MCF 10A (cell line): ENCODE data around the gene PTPRM. TPM values are rescaled to one million over a fixed set of nuclear protein-coding genes. Genes with fewer than 3 reads are reported as not detected.

Source experiments
- BruUV-seq: library from RNA; stranded (reverse); fragments of 400-500 nt; replicated peaks from 2 replicates; lab custom pipeline; 2021; lab: Mats Ljungman, UMichigan
- CTCF ChIA-PET: fragments of 300-600 bp; sonication (Branson Sonifier 250); formaldehyde crosslinking; extraction: SDS; loops from one replicate; lab custom pipeline; 2021; ENCODE audit warnings: antibody characterized with exemption, inconsistent platforms; lab: Yijun Ruan, JAX
- POLR2A ChIA-PET: fragments of 300-600, 350-650 bp; sonication (Branson Sonifier 250); formaldehyde crosslinking; extraction: SDS; loops from one replicate; lab custom pipeline; 2020; ENCODE audit warnings: antibody characterized with exemption, inconsistent platforms; lab: Yijun Ruan, JAX
- DNase-seq: peaks from one replicate; pipeline ENCODE4 v3.0.0-alpha.2; 2018; ENCODE audit not compliant: unreplicated experiment
- H3K27ac Mint-ChIP-seq: one replicate; pipeline ENCODE4 v1.8.0; 2022; ENCODE audit warnings: mild to moderate bottlenecking, low read depth, mixed read lengths; ENCODE audit not compliant: unreplicated experiment
- H3K27me3 Mint-ChIP-seq: one replicate; pipeline ENCODE4 v1.8.0; 2022; ENCODE audit warnings: mixed read lengths; ENCODE audit not compliant: insufficient read depth, unreplicated experiment
- H3K36me3 Mint-ChIP-seq: one replicate; pipeline ENCODE4 v1.8.0; 2022; ENCODE audit warnings: mild to moderate bottlenecking, moderate library complexity, mixed read lengths; ENCODE audit not compliant: insufficient read depth, unreplicated experiment
- H3K4me1 Mint-ChIP-seq: one replicate; pipeline ENCODE4 v1.8.0; 2022; ENCODE audit warnings: mixed read lengths; ENCODE audit not compliant: insufficient read depth, unreplicated experiment
- H3K4me3 Mint-ChIP-seq: one replicate; pipeline ENCODE4 v1.8.0; 2022; ENCODE audit warnings: mild to moderate bottlenecking, moderate library complexity, mixed read lengths; ENCODE audit not compliant: unreplicated experiment
- H3K9me3 Mint-ChIP-seq: one replicate; pipeline ENCODE4 v1.8.0; 2022; ENCODE audit warnings: mixed read lengths; ENCODE audit not compliant: unreplicated experiment
- intact Hi-C: fragments of 100-400 bp; cut with micrococcal nuclease; formaldehyde crosslinking; loops from 2 replicates; pipeline ENCODE4 v1.14.1; 2022
- total RNA-seq: library from RNA; stranded (reverse); gene quantifications from 2 replicates; pipeline ENCODE4 v1.2.3, GENCODE V29; 2022
- TF ChIP-seq, protein P1 (sequence below): fragments of 200-600 bp; IDR thresholded peaks from one replicate; pipeline ENCODE4 v1.8.0; 2022; ENCODE audit warnings: antibody characterized with exemption, mild to moderate bottlenecking; ENCODE audit not compliant: unreplicated experiment

PTPRM gene
- total RNA-seq, 1 experiment from 2014 or later = 82.8 TPM

DNA sequence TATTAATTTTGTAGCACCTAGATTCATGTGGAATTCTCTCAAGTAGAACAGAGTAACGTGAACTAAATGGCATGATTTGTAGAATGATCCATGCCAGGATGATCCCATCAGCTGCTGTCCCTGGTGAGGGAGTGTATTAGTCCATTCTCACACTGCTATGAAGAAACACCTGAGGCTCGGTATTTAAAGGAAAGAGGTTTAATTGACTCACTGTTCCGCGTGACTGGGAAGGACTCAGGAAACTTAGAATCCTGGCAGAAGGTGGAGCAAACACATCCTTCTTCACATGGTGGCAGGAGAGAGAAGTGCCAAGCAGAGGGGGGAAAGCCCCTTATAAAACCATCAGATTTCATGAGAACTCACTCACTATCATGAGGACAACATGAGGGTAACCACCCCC, 312.6 kb downstream of the PTPRM start:
- H3K36me3 Mint-ChIP-seq = peaks cover 5% of the 10 kb centered on the region
- BruUV-seq = no TSS peak

DNA sequence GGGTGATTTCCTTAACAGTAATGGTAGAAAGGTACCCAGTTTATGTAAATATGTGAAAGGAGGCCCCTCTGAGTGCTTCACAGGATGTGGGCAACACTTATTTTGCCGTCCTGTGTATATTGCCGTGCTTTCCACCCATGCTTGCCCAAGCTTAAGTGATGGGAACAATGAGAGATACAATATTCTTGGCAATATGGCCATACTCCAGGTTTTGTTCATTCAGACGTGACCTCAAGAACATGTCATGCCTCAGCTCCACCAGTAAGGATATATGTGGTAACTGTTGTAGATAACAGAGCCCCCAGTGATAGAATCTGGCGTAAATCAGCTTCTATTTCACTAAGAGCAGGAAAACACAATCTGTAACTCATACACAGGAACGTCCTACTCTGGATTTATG, 318.7 kb downstream of the PTPRM start:
- BruUV-seq = no TSS peak
- intact Hi-C loops = no loop called here
- ChIA-PET POLR2A (no interaction called here), CTCF (interaction anchor here (0.6 to 0.9 kb wide), 3 partner anchors 19 to 503 kb away, joined by 3 read pairs; no protein-coding TSS in a partner anchor)
- TF ChIP-seq, protein P1, sequence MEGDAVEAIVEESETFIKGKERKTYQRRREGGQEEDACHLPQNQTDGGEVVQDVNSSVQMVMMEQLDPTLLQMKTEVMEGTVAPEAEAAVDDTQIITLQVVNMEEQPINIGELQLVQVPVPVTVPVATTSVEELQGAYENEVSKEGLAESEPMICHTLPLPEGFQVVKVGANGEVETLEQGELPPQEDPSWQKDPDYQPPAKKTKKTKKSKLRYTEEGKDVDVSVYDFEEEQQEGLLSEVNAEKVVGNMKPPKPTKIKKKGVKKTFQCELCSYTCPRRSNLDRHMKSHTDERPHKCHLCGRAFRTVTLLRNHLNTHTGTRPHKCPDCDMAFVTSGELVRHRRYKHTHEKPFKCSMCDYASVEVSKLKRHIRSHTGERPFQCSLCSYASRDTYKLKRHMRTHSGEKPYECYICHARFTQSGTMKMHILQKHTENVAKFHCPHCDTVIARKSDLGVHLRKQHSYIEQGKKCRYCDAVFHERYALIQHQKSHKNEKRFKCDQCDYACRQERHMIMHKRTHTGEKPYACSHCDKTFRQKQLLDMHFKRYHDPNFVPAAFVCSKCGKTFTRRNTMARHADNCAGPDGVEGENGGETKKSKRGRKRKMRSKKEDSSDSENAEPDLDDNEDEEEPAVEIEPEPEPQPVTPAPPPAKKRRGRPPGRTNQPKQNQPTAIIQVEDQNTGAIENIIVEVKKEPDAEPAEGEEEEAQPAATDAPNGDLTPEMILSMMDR = no peak
- Mint-ChIP-seq H3K36me3 (peaks cover 14% of the 10 kb centered on the region), H3K4me3 (no peak overlapping the region), H3K9me3 (no peaks in the 10 kb centered on the region), H3K4me1 (peaks cover under 1% of the 10 kb centered on the region), H3K27me3 (no peaks in the 10 kb centered on the region), H3K27ac (no peak overlapping the region)
- no peak for DNase-seq

More for the DNA sequence above, 312.6 kb downstream of the PTPRM start:
- H3K4me1 Mint-ChIP-seq = peaks cover 32% of the 10 kb centered on the region
- DNase-seq = peak; percentile 75
- TF ChIP-seq, protein P1 = no peak
- ChIA-PET POLR2A (interaction anchor here (0.5 to 2.5 kb wide), 5 partner anchors 9 to 298 kb away, joined by 3 to 7 read pairs (median 6); no protein-coding TSS in a partner anchor), CTCF (interaction anchor here (1.6 to 1.8 kb wide), 2 partner anchors 11 to 607 kb away, joined by 3 to 6 read pairs; no protein-coding TSS in a partner anchor)
- intact Hi-C loops = loop anchor here (10.0 kb wide), 2 partner anchors 105 to 165 kb away; no protein-coding TSS in a partner anchor
- H3K4me3 Mint-ChIP-seq = no peak overlapping the region
- no peaks in the 10 kb centered on the region for H3K9me3 Mint-ChIP-seq
- no peaks in the 10 kb centered on the region for H3K27me3 Mint-ChIP-seq
- peak overlapping the region; percentile 80 for H3K27ac Mint-ChIP-seq

DNA sequence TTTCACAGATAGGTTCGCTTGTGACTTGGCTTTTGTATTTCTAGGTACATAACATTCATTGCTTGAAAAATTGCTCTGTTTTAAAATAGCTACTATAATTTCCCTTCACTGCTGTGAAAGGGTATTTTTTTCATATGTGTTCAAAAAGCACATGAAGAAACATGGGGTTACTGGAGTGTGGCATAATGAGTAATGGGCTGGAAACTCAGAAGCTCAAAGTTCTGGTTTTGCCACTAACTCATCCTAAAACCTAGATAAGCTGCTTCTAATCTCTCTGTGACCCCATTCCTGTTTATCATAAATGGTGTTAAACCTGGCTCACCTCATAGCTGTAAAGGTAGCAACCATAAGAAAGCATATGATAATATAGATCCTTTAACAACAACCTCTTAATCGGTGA, 319.3 kb downstream of the PTPRM start:
- TF ChIP-seq, protein P1 = no peak
- ChIA-PET POLR2A (interaction anchor here (0.7 kb wide), 1 partner anchor 61 kb away, joined by 3 read pairs; no protein-coding TSS in a partner anchor), CTCF (interaction anchor here (0.8 to 1.0 kb wide), 2 partner anchors 96 to 320 kb away, joined by 3 to 6 read pairs; partner anchors contain the start of gene PTPRM)
- Mint-ChIP-seq H3K4me1 (no peaks in the 10 kb centered on the region), H3K27me3 (no peaks in the 10 kb centered on the region), H3K36me3 (peaks cover 20% of the 10 kb centered on the region), H3K27ac (no peak overlapping the region), H3K9me3 (no peaks in the 10 kb centered on the region), H3K4me3 (no peak overlapping the region)
- intact Hi-C loops = no loop called here
- no peak for DNase-seq
- no TSS peak for BruUV-seq

DNA sequence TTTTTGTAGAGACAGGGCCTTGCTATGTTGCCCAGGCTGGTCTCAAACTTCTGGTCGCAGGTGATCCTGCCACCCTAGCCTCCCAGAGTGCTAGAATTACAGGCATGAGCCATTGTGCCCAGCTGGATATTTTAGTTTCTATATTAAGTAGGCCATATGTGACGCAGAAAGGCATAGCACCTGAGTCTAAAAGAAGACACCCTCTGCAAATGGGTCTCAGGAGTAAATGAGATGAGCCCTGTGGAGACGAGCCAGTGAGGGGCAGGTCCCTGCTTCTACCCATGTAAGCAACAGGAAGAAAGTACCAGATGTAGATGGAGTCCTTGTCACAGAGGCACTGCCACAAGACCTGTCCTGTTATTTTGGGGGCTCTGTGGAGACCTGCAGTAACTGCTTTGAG, 322.4 kb downstream of the PTPRM start:
- H3K9me3 Mint-ChIP-seq = no peaks in the 10 kb centered on the region
- H3K27ac Mint-ChIP-seq = no peak overlapping the region
- CTCF ChIA-PET = interaction anchor here (1.4 kb wide), 1 partner anchor 15 kb away, joined by 3 read pairs; no protein-coding TSS in a partner anchor
- BruUV-seq = no TSS peak
- H3K4me1 Mint-ChIP-seq = no peaks in the 10 kb centered on the region
- peaks cover 28% of the 10 kb centered on the region for H3K36me3 Mint-ChIP-seq
- intact Hi-C loops = no loop called here
- POLR2A ChIA-PET = interaction anchor here (1.0 to 1.7 kb wide), 2 partner anchors 9 to 13 kb away, joined by 3 to 5 read pairs; no protein-coding TSS in a partner anchor
- no peak for DNase-seq
- no peaks in the 10 kb centered on the region for H3K27me3 Mint-ChIP-seq
- TF ChIP-seq, protein P1 = no peak
- no peak overlapping the region for H3K4me3 Mint-ChIP-seq
